WERI-Rb-1 (cell line): ENCODE measurements around the gene GPR31.

Source experiments
- DNase-seq: peaks from one replicate; pipeline ENCODE4 v3.0.0-alpha.2; 2020
- H3K27ac ChIP-seq: fragments of 250-450 bp; sonication (Bioruptor Pico); 2 replicates; pipeline ENCODE4 v1.5.1; 2020; ENCODE audit warnings: mild to moderate bottlenecking, moderate library complexity
- H3K27me3 ChIP-seq: fragments of 250-450 bp; sonication (Bioruptor Pico); 2 replicates; pipeline ENCODE4 v1.5.1; 2021; ENCODE audit warnings: mild to moderate bottlenecking, low read depth, moderate library complexity; ENCODE audit not compliant: insufficient read depth, severe bottlenecking
- H3K36me3 ChIP-seq: fragments of 250-450 bp; sonication (Bioruptor Pico); 2 replicates; pipeline ENCODE4 v1.5.1; 2020; ENCODE audit warnings: mild to moderate bottlenecking, moderate library complexity
- H3K4me3 ChIP-seq: 2 replicates; pipeline ENCODE4 v1.5.1; 2011; ENCODE audit warnings: low read depth, mild to moderate bottlenecking, control low read depth, low read length
- H3K9me3 ChIP-seq: fragments of 250-450 bp; sonication (Bioruptor Pico); 2 replicates; pipeline ENCODE4 v1.5.1; 2021; ENCODE audit warnings: mild to moderate bottlenecking, moderate library complexity; ENCODE audit not compliant: severe bottlenecking
- CTCF ChIP-seq: IDR thresholded peaks from 2 replicates; pipeline ENCODE4 v1.5.1; 2011; ENCODE audit warnings: low read depth, mild to moderate bottlenecking, control low read depth, inconsistent platforms, low read length

GPR31 gene

GRCh38 chr6:167118839-167119238, 38.9 kb downstream of the GPR31 start:
- DNase-seq, result no peak
- TF ChIP-seq CTCF, result no peak
- no peaks in the 10 kb centered on the region for H3K36me3 ChIP-seq
- no peak overlapping the region for H3K27ac ChIP-seq
- no peaks in the 10 kb centered on the region for H3K9me3 ChIP-seq
- no peaks in the 10 kb centered on the region for H3K27me3 ChIP-seq
- H3K4me3 ChIP-seq, result no peak overlapping the region

GRCh38 chr6:167118006-167118405, 39.8 kb downstream of the GPR31 start:
- no peak for TF ChIP-seq CTCF
- Histone ChIP-seq H3K27me3 (no peaks in the 10 kb centered on the region), H3K27ac (no peak overlapping the region), H3K9me3 (no peaks in the 10 kb centered on the region), H3K36me3 (no peaks in the 10 kb centered on the region), H3K4me3 (no peak overlapping the region)
- no peak for DNase-seq

- H3K9me3 ChIP-seq, result no peaks in the 10 kb centered on the region
- no peaks in the 10 kb centered on the region for H3K27me3 ChIP-seq
- no peak overlapping the region for H3K4me3 ChIP-seq
- H3K27ac ChIP-seq, result no peak overlapping the region
- no peak for TF ChIP-seq CTCF
- no peaks in the 10 kb centered on the region for H3K36me3 ChIP-seq
- no peak for DNase-seq
Observed at GRCh38 chr6:167116838-167117228, 40.9 kb downstream of the GPR31 start.

- no peak for DNase-seq
- TF ChIP-seq CTCF, result no peak
- no peaks in the 10 kb centered on the region for H3K27me3 ChIP-seq
- H3K4me3 ChIP-seq, result no peak overlapping the region
- H3K27ac ChIP-seq, result no peak overlapping the region
- no peaks in the 10 kb centered on the region for H3K36me3 ChIP-seq
- no peaks in the 10 kb centered on the region for H3K9me3 ChIP-seq
Observed at GRCh38 chr6:167116109-167116837, 41.5 kb downstream of the GPR31 start.

- peak; percentile 65 for TF ChIP-seq CTCF
- Histone ChIP-seq H3K36me3 (no peaks in the 10 kb centered on the region), H3K4me3 (no peak overlapping the region), H3K27ac (no peak overlapping the region), H3K9me3 (no peaks in the 10 kb centered on the region), H3K27me3 (no peaks in the 10 kb centered on the region)
- peak; percentile 22 for DNase-seq
Observed at GRCh38 chr6:167115054-167115453, 42.7 kb downstream of the GPR31 start.
